CD4-positive, alpha-beta memory T cell (primary cell): Measurements from ENCODE around the gene TLNRD1. TPM values are rescaled to one million over a fixed set of nuclear protein-coding genes. Genes with fewer than 3 reads are reported as not detected.
A peak's percentile ranks its signal among the peaks of the same experiment; 100 is the strongest.

Experiments used
- CTCF ChIA-PET: fragments of 350-600 bp; sonication (Branson Sonifier 250); formaldehyde crosslinking; loops from one replicate; lab custom pipeline; 2021; ENCODE audit warnings: inconsistent platforms; ENCODE audit not compliant: partially characterized antibody; lab: Charles Lee
- POLR2A ChIA-PET: fragments of 350-600 bp; sonication (Branson Sonifier 250); formaldehyde crosslinking; loops from one replicate; lab custom pipeline; 2021; ENCODE audit not compliant: partially characterized antibody; lab: Charles Lee
- DNase-seq, 5 donors: peaks; one replicate each; pipeline versions ENCODE4 v3.0.0 to v3.0.0-alpha.2; 2020 to 2022; ENCODE audit warnings: mixed read lengths in 1 of 5
- H3K27ac ChIP-seq: one replicate; pipeline ENCODE4 v1.7.0; 2013; ENCODE audit warnings: low read depth, low read length
- H3K27me3 ChIP-seq: 2 replicates; pipeline ENCODE4 v1.7.0; 2013; ENCODE audit warnings: mild to moderate bottlenecking, low read length, moderate library complexity; ENCODE audit not compliant: insufficient read depth
- H3K36me3 ChIP-seq: 2 replicates; pipeline ENCODE4 v1.7.0; 2013; ENCODE audit warnings: mild to moderate bottlenecking, low read length, moderate library complexity; ENCODE audit not compliant: insufficient read depth
- H3K4me1 ChIP-seq: 2 replicates; pipeline ENCODE4 v1.7.0; 2013; ENCODE audit warnings: mild to moderate bottlenecking, low read length, moderate library complexity; ENCODE audit not compliant: insufficient read depth
- H3K4me3 ChIP-seq, 2 donors: one replicate each; pipeline ENCODE4 v1.7.0; 2013; ENCODE audit warnings: low read length in 2 of 2, mild to moderate bottlenecking in 1 of 2
- H3K9me3 ChIP-seq, 2 donors: one replicate each; pipeline ENCODE4 v1.7.0; 2013; ENCODE audit warnings: low read length in 2 of 2, control low read depth in 1 of 2; ENCODE audit not compliant: control insufficient read depth in 1 of 2
- H3K27ac Mint-ChIP-seq, 7 donors: one replicate each; pipeline ENCODE4 v1.8.0; 2020 to 2021; ENCODE audit warnings: mixed read lengths in 7 of 7, mild to moderate bottlenecking in 6 of 7, inconsistent platforms in 3 of 7, moderate library complexity in 3 of 7
- H3K27me3 Mint-ChIP-seq, 2 donors: one replicate each; pipeline ENCODE4 v1.8.0; 2020 to 2021; ENCODE audit warnings: mixed read lengths in 2 of 2
- H3K36me3 Mint-ChIP-seq, 2 donors: one replicate each; pipeline ENCODE4 v1.8.0; 2020 to 2021; ENCODE audit warnings: mixed read lengths in 2 of 2, inconsistent platforms in 1 of 2, mild to moderate bottlenecking in 1 of 2
- H3K4me1 Mint-ChIP-seq, 4 donors: one replicate each; pipeline ENCODE4 v1.8.0; 2020 to 2021; ENCODE audit warnings: mixed read lengths in 4 of 4, mild to moderate bottlenecking in 1 of 4
- H3K4me3 Mint-ChIP-seq, 8 donors: one replicate each; pipeline ENCODE4 v1.8.0; 2020 to 2021; ENCODE audit warnings: mixed read lengths in 8 of 8, mild to moderate bottlenecking in 7 of 8, moderate library complexity in 6 of 8, inconsistent platforms in 3 of 8
- H3K9me3 Mint-ChIP-seq, 8 donors: one replicate each; pipeline ENCODE4 v1.8.0; 2020 to 2021; ENCODE audit warnings: mixed read lengths in 8 of 8, mild to moderate bottlenecking in 5 of 8, inconsistent platforms in 3 of 8, moderate library complexity in 1 of 8
- intact Hi-C: fragments of 100-400 bp; cut with micrococcal nuclease; formaldehyde crosslinking; loops from one replicate; pipeline ENCODE4 v1.15.1; 2023
- polyA plus RNA-seq, 2 donors: library from polyadenylated mRNA; unstranded; fragments of 300-500 nt; fragmentation: Illumina TruSeq; gene quantifications; one replicate each; pipeline ENCODE4 v1.2.3, GENCODE V29; 2021
- total RNA-seq, 2 experiments: library from RNA; stranded (reverse); gene quantifications; one replicate each; pipeline ENCODE4 v1.2.3, GENCODE V29; 2021

TLNRD1 gene
- total and polyA plus RNA-seq, 4 experiments from 2014 or later = 2.4 to 29.8 (median 17.5) TPM

GRCh38 chr15:80998251-80998650 lies 2.5 kb upstream of the TLNRD1 start:
- peaks cover 1 to 7% of the 10 kb centered on the region in 2 donors for H3K36me3 Mint-ChIP-seq
- Histone ChIP-seq H3K4me1 (peaks cover 24% of the 10 kb centered on the region), H3K27ac (no peak overlapping the region), H3K9me3 (no peaks in the 10 kb centered on the region), H3K4me3 (no peak overlapping the region), H3K27me3 (no peaks in the 10 kb centered on the region), H3K36me3 (no peaks in the 10 kb centered on the region)
- POLR2A ChIA-PET = interaction anchor here (0.8 kb wide), 1 partner anchor 10 kb away, joined by 3 read pairs; no protein-coding TSS in a partner anchor
- CTCF ChIA-PET = interaction anchor here (2.0 to 6.3 kb wide), 2 partner anchors 109 to 268 kb away, joined by 18 to 42 read pairs; no protein-coding TSS in a partner anchor
- peaks cover 0 to 5% (median 3%) of the 10 kb centered on the region in 8 donors for H3K9me3 Mint-ChIP-seq
- peak overlapping the region in 2 of 8 donors; percentile 40 to 41 for H3K4me3 Mint-ChIP-seq
- intact Hi-C loops = loop anchor here (10.0 kb wide), 1 partner anchor 943 kb away; the partner anchor contains the start of gene ZFAND6
- peak overlapping the region in 6 of 7 donors; percentile 54 to 97 (median 74) for H3K27ac Mint-ChIP-seq
- H3K27me3 Mint-ChIP-seq = peaks cover 0 to 1% of the 10 kb centered on the region in 2 donors
- H3K4me1 Mint-ChIP-seq = peaks cover 15 to 44% (median 31%) of the 10 kb centered on the region in 4 donors
- no peak for DNase-seq

GRCh38 chr15:80999623-81000036 lies 1.1 kb upstream of the TLNRD1 start:
- Mint-ChIP-seq H3K27ac (peak overlapping the region; percentile 97 to 99 (median 98)), H3K36me3 (peaks cover 9 to 20% of the 10 kb centered on the region in 2 donors), H3K4me1 (peaks cover 27 to 58% (median 44%) of the 10 kb centered on the region in 4 donors), H3K27me3 (peaks cover 0 to 1% of the 10 kb centered on the region in 2 donors), H3K9me3 (peaks cover 0 to 5% (median 3%) of the 10 kb centered on the region in 8 donors), H3K4me3 (peak overlapping the region; percentile 93 to 98 (median 96))
- peak overlapping the region; percentile 39 to 91 for H3K4me3 ChIP-seq
- H3K27me3 ChIP-seq = no peaks in the 10 kb centered on the region
- H3K36me3 ChIP-seq = peaks cover 7% of the 10 kb centered on the region
- intact Hi-C loops = loop anchor here (1.0 to 10.0 kb wide), 3 partner anchors 10 to 945 kb away; partner anchors contain the start of genes MESD and ZFAND6
- POLR2A ChIA-PET = interaction anchor here (0.9 to 6.0 kb wide), 5 partner anchors 11 to 298 kb away, joined by 4 to 109 read pairs (median 6); partner anchors contain the start of gene MESD
- DNase-seq = peak; percentile 54 to 81 (median 64)
- peak overlapping the region; percentile 95 for H3K27ac ChIP-seq
- CTCF ChIA-PET = interaction anchor here (2.0 to 6.3 kb wide), 3 partner anchors 9 to 266 kb away, joined by 13 to 42 read pairs (median 18); no protein-coding TSS in a partner anchor
- peaks cover 38% of the 10 kb centered on the region for H3K4me1 ChIP-seq
- H3K9me3 ChIP-seq = no peaks in the 10 kb centered on the region

- peak overlapping the region; percentile 97 to 99 (median 98) for H3K27ac Mint-ChIP-seq
- H3K9me3 ChIP-seq = no peaks in the 10 kb centered on the region
- peaks cover 0 to 1% of the 10 kb centered on the region in 2 donors for H3K27me3 Mint-ChIP-seq
- peak overlapping the region; percentile 93 to 98 (median 96) for H3K4me3 Mint-ChIP-seq
- intact Hi-C loops = loop anchor here (1.0 to 10.0 kb wide), 2 partner anchors 11 to 295 kb away; partner anchors contain the start of gene MESD
- H3K27me3 ChIP-seq = no peaks in the 10 kb centered on the region
- H3K27ac ChIP-seq = peak overlapping the region; percentile 95
- H3K9me3 Mint-ChIP-seq = peaks cover 0 to 5% (median 3%) of the 10 kb centered on the region in 8 donors
- peak overlapping the region; percentile 39 to 91 for H3K4me3 ChIP-seq
- H3K36me3 Mint-ChIP-seq = peaks cover 9 to 25% of the 10 kb centered on the region in 2 donors
- peaks cover 42% of the 10 kb centered on the region for H3K4me1 ChIP-seq
- peaks cover 30 to 63% (median 49%) of the 10 kb centered on the region in 4 donors for H3K4me1 Mint-ChIP-seq
- CTCF ChIA-PET = interaction anchor here (1.0 to 6.3 kb wide), 3 partner anchors 9 to 107 kb away, joined by 3 to 42 read pairs (median 13); no protein-coding TSS in a partner anchor
- POLR2A ChIA-PET = interaction anchor here (0.9 to 6.0 kb wide), 13 partner anchors 11 to 310 kb away, joined by 3 to 109 read pairs (median 6); partner anchors contain the start of genes ABHD17C and MESD
- DNase-seq = no peak
- H3K36me3 ChIP-seq = peaks cover 7% of the 10 kb centered on the region
These were observed 539 bp upstream of the TLNRD1 start for GRCh38 chr15:81000144-81000623.

- DNase-seq = peak; percentile 44 to 75 (median 48)
- peaks cover 0 to 1% of the 10 kb centered on the region in 2 donors for H3K27me3 Mint-ChIP-seq
- intact Hi-C loops = loop anchor here (10.0 kb wide), 1 partner anchor 293 kb away; no protein-coding TSS in a partner anchor
- H3K4me3 ChIP-seq = peak overlapping the region in 1 of 2 donors; percentile 91
- ChIA-PET CTCF (interaction anchor here (0.7 to 3.0 kb wide), 4 partner anchors 10 to 265 kb away, joined by 3 to 13 read pairs (median 3); no protein-coding TSS in a partner anchor), POLR2A (interaction anchor here (0.9 to 6.0 kb wide), 20 partner anchors 13 to 309 kb away, joined by 3 to 109 read pairs (median 6); partner anchors contain the start of genes ABHD17C and MESD)
- peak overlapping the region in 6 of 7 donors; percentile 80 to 99 (median 92) for H3K27ac Mint-ChIP-seq
- peaks cover 37 to 66% (median 48%) of the 10 kb centered on the region in 4 donors for H3K4me1 Mint-ChIP-seq
- H3K9me3 Mint-ChIP-seq = peaks cover 0 to 5% (median 0%) of the 10 kb centered on the region in 8 donors
- H3K27ac ChIP-seq = peak overlapping the region; percentile 95
- H3K27me3 ChIP-seq = no peaks in the 10 kb centered on the region
- H3K36me3 Mint-ChIP-seq = peaks cover 9 to 26% of the 10 kb centered on the region in 2 donors
- peaks cover 7% of the 10 kb centered on the region for H3K36me3 ChIP-seq
- peaks cover 42% of the 10 kb centered on the region for H3K4me1 ChIP-seq
- H3K4me3 Mint-ChIP-seq = peak overlapping the region; percentile 67 to 98 (median 96)
- H3K9me3 ChIP-seq = no peaks in the 10 kb centered on the region
These were observed 657 bp downstream of the TLNRD1 start for GRCh38 chr15:81001152-81002008.

GRCh38 chr15:81002009-81002330 lies 1.2 kb downstream of the TLNRD1 start:
- Mint-ChIP-seq H3K36me3 (peaks cover 9 to 26% of the 10 kb centered on the region in 2 donors), H3K27me3 (peaks cover 0 to 1% of the 10 kb centered on the region in 2 donors), H3K4me1 (peaks cover 38 to 66% (median 50%) of the 10 kb centered on the region in 4 donors), H3K4me3 (peak overlapping the region; percentile 54 to 87 (median 79)), H3K27ac (peak overlapping the region in 5 of 7 donors; percentile 52 to 97 (median 77)), H3K9me3 (peaks cover 0 to 5% (median 0%) of the 10 kb centered on the region in 8 donors)
- peak overlapping the region in 1 of 2 donors; percentile 91 for H3K4me3 ChIP-seq
- peaks cover 42% of the 10 kb centered on the region for H3K4me1 ChIP-seq
- H3K27ac ChIP-seq = peak overlapping the region; percentile 95
- ChIA-PET CTCF (interaction anchor here (0.7 to 3.0 kb wide), 4 partner anchors 11 to 264 kb away, joined by 3 to 13 read pairs (median 3); no protein-coding TSS in a partner anchor), POLR2A (interaction anchor here (0.6 to 6.0 kb wide), 15 partner anchors 13 to 306 kb away, joined by 3 to 109 read pairs (median 6); partner anchors contain the start of genes ABHD17C and MESD)
- no peaks in the 10 kb centered on the region for H3K9me3 ChIP-seq
- H3K27me3 ChIP-seq = no peaks in the 10 kb centered on the region
- H3K36me3 ChIP-seq = peaks cover 7% of the 10 kb centered on the region
- DNase-seq = no peak
- intact Hi-C loops = loop anchor here (10.0 kb wide), 1 partner anchor 293 kb away; no protein-coding TSS in a partner anchor
